Putamen (tissue), 1 donor: Measurements from ENCODE around the gene FAM13C.
"Not testable (repeated sequence)": the region's sequence is repeated elsewhere in the genome, so short reads cannot be mapped to it uniquely, and the experiment has no call there.

Experiments
- DNase-seq: peaks from one replicate; pipeline ENCODE4 v3.0.0-alpha.2; 2016; ENCODE audit warnings: low spot score

The FAM13C gene

GRCh38 chr10:59276919-59277318 lies 85.4 kb downstream of the FAM13C start:
- no peak for DNase-seq

- no peak for DNase-seq
These were observed 86.2 kb downstream of the FAM13C start for GRCh38 chr10:59276133-59276532.

GRCh38 chr10:59273445-59273844 lies 88.9 kb downstream of the FAM13C start:
- DNase-seq: no peak

GRCh38 chr10:59272061-59272460 lies 90.3 kb downstream of the FAM13C start:
- DNase-seq: no peak

- no peak for DNase-seq
These were observed 91.2 kb downstream of the FAM13C start for GRCh38 chr10:59271160-59271559.

- DNase-seq: no peak
These were observed 91.9 kb downstream of the FAM13C start for GRCh38 chr10:59270492-59270891.

GRCh38 chr10:59269651-59270050 lies 92.7 kb downstream of the FAM13C start:
- no peak for DNase-seq

- no peak for DNase-seq
These were observed 93.9 kb downstream of the FAM13C start for GRCh38 chr10:59268460-59268859.

- no peak for DNase-seq
These were observed 96.0 kb downstream of the FAM13C start for GRCh38 chr10:59266321-59266720.

- no peak for DNase-seq
These were observed 97.2 kb downstream of the FAM13C start for GRCh38 chr10:59265141-59265540.

- no peak for DNase-seq
These were observed 103.5 kb downstream of the FAM13C start for GRCh38 chr10:59258890-59259289.

- no peak for DNase-seq
These were observed 105.1 kb downstream of the FAM13C start for GRCh38 chr10:59257224-59257623.

- no peak for DNase-seq
These were observed 106.9 kb downstream of the FAM13C start for GRCh38 chr10:59255463-59255862.

GRCh38 chr10:59252491-59252890 lies 109.9 kb downstream of the FAM13C start:
- no peak for DNase-seq

GRCh38 chr10:59245686-59246085 lies 116.7 kb downstream of the FAM13C start:
- DNase-seq: no peak

- no peak for DNase-seq
These were observed 117.5 kb downstream of the FAM13C start for GRCh38 chr10:59244871-59245270.

- DNase-seq: no peak
These were observed 118.6 kb downstream of the FAM13C start for GRCh38 chr10:59243611-59244195.

GRCh38 chr10:59242991-59243390 lies 119.4 kb downstream of the FAM13C start:
- DNase-seq: no peak

- no peak for DNase-seq
These were observed 120.3 kb downstream of the FAM13C start for GRCh38 chr10:59242057-59242456.

- DNase-seq: peak; percentile 53
These were observed 121.7 kb downstream of the FAM13C start for GRCh38 chr10:59240582-59241183.

GRCh38 chr10:59239108-59239507 lies 123.2 kb downstream of the FAM13C start:
- DNase-seq: not testable (repeated sequence)

GRCh38 chr10:59237775-59238174 lies 124.6 kb downstream of the FAM13C start:
- DNase-seq: no peak

- no peak for DNase-seq
These were observed 126.2 kb downstream of the FAM13C start for GRCh38 chr10:59236064-59236697.
